Left lung (tissue), 10 donors: Measurements from ENCODE around the gene ME1. TPM values are rescaled to one million over a fixed set of nuclear protein-coding genes. Genes with fewer than 3 reads are reported as not detected.
A peak's percentile ranks its signal among the peaks of the same experiment; 100 is the strongest.

Experiments used
- ATAC-seq: fragments of 200-7000 bp; cut with Tn5 transposase; one replicate; pipeline ENCODE4 v1.9.1; 2020; ENCODE audit warnings: moderate library complexity
- DNase-seq, 4 donors: peaks; one replicate each; pipeline ENCODE4 v3.0.0-alpha.2; 2013 to 2020
- H3K27ac ChIP-seq, 2 donors: fragments of 200-600 bp; sonication (generic) in 1 of 2; one replicate each; pipeline versions ENCODE4 v1.5.0 to v1.8.0; 2020 to 2021
- H3K27me3 ChIP-seq, 2 donors: fragments of 200-600 bp; sonication (generic) in 1 of 2; one replicate each; pipeline versions ENCODE4 v1.5.0 to v1.8.0; 2020 to 2021
- H3K36me3 ChIP-seq, 2 donors: fragments of 200-600 bp; sonication (generic) in 1 of 2; one replicate each; pipeline versions ENCODE4 v1.5.0 to v1.8.0; 2020 to 2021
- H3K4me1 ChIP-seq, 2 donors: fragments of 200-600 bp; one replicate each; pipeline ENCODE4 v1.8.0; 2021
- H3K4me3 ChIP-seq, 2 donors: fragments of 200-600 bp; sonication (generic) in 1 of 2; one replicate each; pipeline versions ENCODE4 v1.5.0 to v1.8.0; 2020 to 2021; ENCODE audit warnings: mild to moderate bottlenecking in 1 of 2
- H3K9me3 ChIP-seq, 2 donors: fragments of 200-600 bp; sonication (generic) in 1 of 2; one replicate each; pipeline versions ENCODE4 v1.5.0 to v1.8.0; 2020 to 2021
- CTCF ChIP-seq, 2 donors: fragments of 200-600 bp; sonication (generic) in 1 of 2; IDR thresholded peaks; one replicate each; pipeline versions ENCODE4 v1.5.0 to v1.8.0; 2021; ENCODE audit warnings: antibody characterized with exemption in 2 of 2
- intact Hi-C, 2 donors: fragments of 100-400 bp; cut with DNase I; formaldehyde crosslinking; loops; one replicate each; pipeline versions ENCODE4 v1.11.2 to v1.14.2; 2022
- polyA plus RNA-seq, 6 donors: library from polyadenylated mRNA; unstranded; fragments of 120-200 nt; gene quantifications; one replicate each; pipeline ENCODE4 v1.2.1, GENCODE V29; 2013; ENCODE audit not compliant: insufficient read length in 6 of 6
- total RNA-seq, 2 donors: library from RNA; stranded (reverse); fragmentation: NEBNext Ultra II Directional; extraction: Animal tissue kit (Norgen Biotek cat#: 25700); gene quantifications; one replicate each; pipeline ENCODE4 v1.2.1, GENCODE V29; 2021
- donor health status: DM: no; HTN: yes; CAD: no.
- donor health status: DM: no; HTN: no; CAD: no.

Gene ME1
- total and polyA plus RNA-seq, 8 donors, result 8.9 to 30.7 (median 12.8) TPM

- Histone ChIP-seq H3K27ac (no peak overlapping the region), H3K36me3 (no peaks in the 10 kb centered on the region), H3K4me1 (peaks cover 0 to 11% of the 10 kb centered on the region in 2 donors), H3K27me3 (peaks cover 0 to 2% of the 10 kb centered on the region in 2 donors), H3K9me3 (no peaks in the 10 kb centered on the region), H3K4me3 (no peak overlapping the region)
- ATAC-seq (no peak), DNase-seq (no peak)
- no peak for TF ChIP-seq CTCF (IDR thresholded peaks at IDR 0.05)
- intact Hi-C loops, result no loop called here
Measured at GRCh38 chr6:83436674-83437073, 5.8 kb upstream of the ME1 start.

- Histone ChIP-seq H3K4me3 (no peak overlapping the region), H3K4me1 (peaks cover 4 to 35% of the 10 kb centered on the region in 2 donors), H3K36me3 (no peaks in the 10 kb centered on the region), H3K27me3 (peaks cover 0 to 19% of the 10 kb centered on the region in 2 donors), H3K9me3 (no peaks in the 10 kb centered on the region), H3K27ac (no peak overlapping the region)
- no peak for TF ChIP-seq CTCF (IDR thresholded peaks at IDR 0.05)
- DNase-seq (no peak), ATAC-seq (no peak)
- intact Hi-C loops, result no loop called here
Measured at GRCh38 chr6:83433177-83433576, 2.3 kb upstream of the ME1 start.

- TF ChIP-seq CTCF (IDR thresholded peaks at IDR 0.05), result no peak
- Histone ChIP-seq H3K4me3 (no peak overlapping the region), H3K9me3 (no peaks in the 10 kb centered on the region), H3K4me1 (peaks cover 4 to 35% of the 10 kb centered on the region in 2 donors), H3K36me3 (no peaks in the 10 kb centered on the region), H3K27ac (no peak overlapping the region), H3K27me3 (peaks cover 0 to 19% of the 10 kb centered on the region in 2 donors)
- intact Hi-C loops, result no loop called here
- ATAC-seq, result no peak
- no peak for DNase-seq
Measured at GRCh38 chr6:83432636-83433035, 1.8 kb upstream of the ME1 start.

- peak overlapping the region in 1 of 2 donors; percentile 69 for H3K4me3 ChIP-seq
Measured at GRCh38 chr6:83431545-83432155, 799 bp upstream of the ME1 start.

More at GRCh38 chr6:83431545-83432155, 799 bp upstream of the ME1 start:
- H3K4me1 ChIP-seq, result peaks cover 4 to 35% of the 10 kb centered on the region in 2 donors
- peak overlapping the region; percentile 76 to 83 for H3K27ac ChIP-seq
- no peak for TF ChIP-seq CTCF (IDR thresholded peaks at IDR 0.05)
- DNase-seq (peak in 1 of 4 donors; percentile 58), ATAC-seq (peak; percentile 1)
- H3K9me3 ChIP-seq, result no peaks in the 10 kb centered on the region
- peaks cover 0 to 19% of the 10 kb centered on the region in 2 donors for H3K27me3 ChIP-seq
- H3K36me3 ChIP-seq, result no peaks in the 10 kb centered on the region
- intact Hi-C loops, result no loop called here
